ENCODE data around the gene FKBP8. TPM values are rescaled to one million over a fixed set of nuclear protein-coding genes. Genes with fewer than 3 reads are reported as not detected.

FKBP8 gene
- total RNA-seq, 1 experiment from 2014 or later = 243 TPM

DNA sequence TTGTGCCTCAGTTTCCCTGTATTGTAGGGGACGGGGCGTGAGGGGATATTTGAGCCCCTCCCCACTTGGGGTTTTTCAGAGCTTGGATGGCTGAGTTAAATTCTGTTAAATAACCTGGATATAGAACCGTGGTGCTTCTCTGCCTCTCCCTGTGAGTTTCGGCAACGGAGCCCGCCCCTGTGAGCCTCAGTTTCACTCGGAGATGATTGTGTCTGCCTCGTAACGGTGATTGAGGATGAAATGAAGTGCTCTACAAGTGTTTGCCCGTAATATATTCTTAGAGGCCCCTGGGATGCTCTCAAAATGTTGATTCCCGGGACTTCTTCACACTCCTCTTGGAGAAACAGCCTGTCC lies 14.8 kb upstream of the FKBP8 start:
- Histone ChIP-seq H3K9ac (ENCODE audit: low read length) (peak overlapping the region; percentile 92), H3K9me3 (ENCODE audit: low read length) (no peaks in the 10 kb centered on the region), H3K4me2 (ENCODE audit: low read length) (peak overlapping the region; percentile 90), H4K20me1 (ENCODE audit: low read length) (no peaks in the 10 kb centered on the region), H3F3A (ENCODE audit: low read length, unreplicated experiment) (no peaks in the 10 kb centered on the region), H3K79me2 (ENCODE audit: low read length) (peaks cover 24% of the 10 kb centered on the region), H3K4me1 (ENCODE audit: insufficient read depth, low read length) (peaks cover 12% of the 10 kb centered on the region; the same call in 1 of the 2 replicates), H3K27ac (ENCODE audit: low read length) (peak overlapping the region; percentile 29), H3K9me2 (replicated peaks; ENCODE audit: low read length) (no peaks in the 10 kb centered on the region), H3K36me3 (ENCODE audit: low read depth, low read length) (no peaks in the 10 kb centered on the region), H2AFZ (ENCODE audit: low read length) (peak overlapping the region; percentile 68), H3K4me3 (ENCODE audit: low read length) (peak overlapping the region; percentile 82), H3K27me3 (ENCODE audit: low read length) (no peaks in the 10 kb centered on the region)
- no peak for DNase-seq
- intact Hi-C loops (cut with micrococcal nuclease) = loop anchor here (5.0 kb wide), 1 partner anchor 36 kb away; the partner anchor contains the start of gene ELL
- TF ChIP-seq EZH2 (IDR thresholded peaks at IDR 0.05; ENCODE audit: low read length, unreplicated experiment) (no peak), EZH2phosphoT487 (IDR thresholded peaks at IDR 0.05; ENCODE audit: borderline replicate concordance, low read length) (no peak)
- TF ChIP-seq, protein P1, sequence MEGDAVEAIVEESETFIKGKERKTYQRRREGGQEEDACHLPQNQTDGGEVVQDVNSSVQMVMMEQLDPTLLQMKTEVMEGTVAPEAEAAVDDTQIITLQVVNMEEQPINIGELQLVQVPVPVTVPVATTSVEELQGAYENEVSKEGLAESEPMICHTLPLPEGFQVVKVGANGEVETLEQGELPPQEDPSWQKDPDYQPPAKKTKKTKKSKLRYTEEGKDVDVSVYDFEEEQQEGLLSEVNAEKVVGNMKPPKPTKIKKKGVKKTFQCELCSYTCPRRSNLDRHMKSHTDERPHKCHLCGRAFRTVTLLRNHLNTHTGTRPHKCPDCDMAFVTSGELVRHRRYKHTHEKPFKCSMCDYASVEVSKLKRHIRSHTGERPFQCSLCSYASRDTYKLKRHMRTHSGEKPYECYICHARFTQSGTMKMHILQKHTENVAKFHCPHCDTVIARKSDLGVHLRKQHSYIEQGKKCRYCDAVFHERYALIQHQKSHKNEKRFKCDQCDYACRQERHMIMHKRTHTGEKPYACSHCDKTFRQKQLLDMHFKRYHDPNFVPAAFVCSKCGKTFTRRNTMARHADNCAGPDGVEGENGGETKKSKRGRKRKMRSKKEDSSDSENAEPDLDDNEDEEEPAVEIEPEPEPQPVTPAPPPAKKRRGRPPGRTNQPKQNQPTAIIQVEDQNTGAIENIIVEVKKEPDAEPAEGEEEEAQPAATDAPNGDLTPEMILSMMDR (conservative IDR thresholded peaks at IDR 0.05; ENCODE audit: low read depth, low read length) = no peak
- BruUV-seq (replicated peaks) = TSS peak; percentile 68
- ChIA-PET CTCF (interaction anchor here (0.7 to 1.6 kb wide), 4 partner anchors 31 to 69 kb away, joined by 3 to 5 read pairs (median 4); no protein-coding TSS in a partner anchor), POLR2A (ENCODE audit: unreplicated experiment) (interaction anchor here (0.6 to 1.0 kb wide), 5 partner anchors 20 to 819 kb away, joined by 3 to 19 read pairs (median 5); partner anchors contain the start of gene REX1BD)
- ATAC-seq = no peak

DNA sequence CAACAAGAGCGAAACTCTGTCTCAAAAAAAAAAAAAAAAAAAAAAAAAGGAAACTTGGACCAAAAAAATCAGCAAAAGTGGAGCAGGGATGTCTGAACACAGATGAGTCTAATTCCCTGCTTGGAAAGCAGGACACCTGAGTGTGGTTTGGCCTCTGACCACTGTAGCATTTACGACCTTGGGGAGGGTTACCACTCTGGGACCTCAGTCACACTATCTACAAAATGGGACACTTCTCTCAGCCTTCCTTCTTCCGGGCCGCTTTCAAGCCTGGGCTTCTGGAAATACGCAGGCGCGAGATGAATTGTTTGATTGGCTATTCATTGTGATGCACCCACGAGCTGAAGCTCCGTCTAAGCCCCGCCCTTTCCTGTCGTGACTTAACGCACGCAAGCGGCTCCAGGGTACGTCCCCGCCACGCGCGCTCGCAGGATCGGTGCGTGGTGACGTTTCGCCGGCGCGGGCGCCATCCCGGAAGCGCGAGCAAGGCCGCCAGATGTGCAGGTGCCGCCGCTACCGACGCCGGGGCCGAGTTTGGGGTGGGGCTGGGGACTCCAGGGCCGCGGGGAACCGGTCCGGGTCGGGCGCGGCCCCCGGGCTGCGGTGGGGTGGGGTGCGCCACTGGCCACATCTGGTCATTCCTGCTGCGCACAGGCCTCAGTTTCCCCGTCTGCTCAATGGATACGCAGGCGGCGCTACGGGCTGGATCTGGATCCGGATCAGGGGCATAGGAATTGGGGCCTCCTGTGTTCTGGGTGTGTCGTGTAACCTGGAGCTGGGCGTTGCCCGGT lies 14.2 kb upstream of the FKBP8 start, which contains the start of gene KXD1:
Gene KXD1, plus strand, starts transcription at position 460 of the 791 bp plus-strand sequence. CDS start 4,187 bp downstream, outside the sequence.
- Histone ChIP-seq H4K20me1 (ENCODE audit: low read length) (no peaks in the 10 kb centered on the region), H3K79me2 (ENCODE audit: low read length) (peaks cover 24% of the 10 kb centered on the region)
- POLR2A ChIA-PET (ENCODE audit: unreplicated experiment) = interaction anchor here (0.5 to 1.0 kb wide), 7 partner anchors 14 to 253 kb away, joined by 3 to 10 read pairs (median 4); partner anchors contain the start of genes ELL and UBA52

More for the DNA sequence above, 14.2 kb upstream of the FKBP8 start, which contains the start of gene KXD1:
- Histone ChIP-seq H3K9ac (ENCODE audit: low read length) (peak within 1 kb of the TSS; percentile 92), H3K4me3 (ENCODE audit: low read length) (peak within 1 kb of the TSS; percentile 82), H3K36me3 (ENCODE audit: low read depth, low read length) (no peaks in the 10 kb centered on the region), H3K27me3 (ENCODE audit: low read length) (no peaks in the 10 kb centered on the region), H3K9me3 (ENCODE audit: low read length) (no peaks in the 10 kb centered on the region), H2AFZ (ENCODE audit: low read length) (peak within 1 kb of the TSS; percentile 74), H3F3A (ENCODE audit: low read length, unreplicated experiment) (no peaks in the 10 kb centered on the region), H3K27ac (ENCODE audit: low read length) (peak within 1 kb of the TSS; percentile 29), H3K4me1 (ENCODE audit: insufficient read depth, low read length) (peaks cover 12% of the 10 kb centered on the region; the same call in 1 of the 2 replicates), H3K9me2 (replicated peaks; ENCODE audit: low read length) (no peaks in the 10 kb centered on the region), H3K4me2 (ENCODE audit: low read length) (peak within 1 kb of the TSS; percentile 90)
- BruUV-seq (replicated peaks) = TSS peak; percentile 97
- intact Hi-C loops (cut with micrococcal nuclease) = loop anchor here (2.0 to 5.0 kb wide), 2 partner anchors 13 to 35 kb away; partner anchors contain the start of genes ELL and UBA52
- TF ChIP-seq, protein P1 (conservative IDR thresholded peaks at IDR 0.05; ENCODE audit: low read depth, low read length) = no peak
- no peak for TF ChIP-seq EZH2 (IDR thresholded peaks at IDR 0.05; ENCODE audit: low read length, unreplicated experiment)
- TF ChIP-seq EZH2phosphoT487 (IDR thresholded peaks at IDR 0.05; ENCODE audit: borderline replicate concordance, low read length) = no peak
- ATAC-seq = peak; percentile 99
- peak; percentile 99 for DNase-seq
- CTCF ChIA-PET = interaction anchor here (0.6 to 1.6 kb wide), 6 partner anchors 28 to 464 kb away, joined by 3 to 4 read pairs (median 4); no protein-coding TSS in a partner anchor

Measured in PC-3 (cell line).